Endothelial cell of umbilical vein (primary cell): ENCODE data around the gene HSPA1B. TPM values are rescaled to one million over a fixed set of nuclear protein-coding genes. Genes with fewer than 3 reads are reported as not detected.
"Not testable (repeated sequence)": the region's sequence is repeated elsewhere in the genome, so short reads cannot be mapped to it uniquely, and the experiment has no call there.

Experiments
- BruUV-seq: library from RNA; stranded (reverse); fragments of 400-500 nt; replicated peaks from 2 replicates; lab custom pipeline; 2021; lab: Mats Ljungman, UMichigan
- CTCF ChIA-PET: fragments of 300-600, 350-600 bp; sonication (Branson Sonifier 250); formaldehyde crosslinking; loops from one replicate; lab custom pipeline; 2021; ENCODE audit warnings: antibody characterized with exemption, inconsistent platforms; lab: Charles Lee
- POLR2A ChIA-PET: fragments of 300-600, 350-600 bp; sonication (Branson Sonifier 250); formaldehyde crosslinking; loops from one replicate; lab custom pipeline; 2021; ENCODE audit warnings: antibody characterized with exemption, inconsistent platforms; lab: Charles Lee
- DNase-seq: peaks from one replicate; pipeline ENCODE4 v3.0.0-alpha.2; 2011; ENCODE audit warnings: low read depth, low spot score
- FAIRE-seq: peaks from 2 replicates; lab custom pipeline; 2011; peaks lifted over from hg19 to GRCh38; lab: Jason Lieb, UNC
- H2AFZ ChIP-seq: 2 replicates; pipeline ENCODE4 v1.6.0; 2012; ENCODE audit warnings: low read depth, low read length, control low read depth, inconsistent platforms
- H3K27ac ChIP-seq: 2 replicates; pipeline ENCODE4 v1.5.1; 2011; ENCODE audit warnings: low read depth, mild to moderate bottlenecking, control low read depth, low read length, moderate library complexity; ENCODE audit not compliant: insufficient read depth
- H3K27me3 ChIP-seq, 2 experiments: 2 replicates each; pipeline versions ENCODE4 v1.6.0 to v1.6.1; 2011; ENCODE audit warnings: low read length in 2 of 2, mixed read lengths in 1 of 2; ENCODE audit not compliant: control insufficient read depth in 2 of 2, insufficient read depth in 2 of 2
- H3K36me3 ChIP-seq, 2 experiments: 2 replicates in 1 of 2; 3 replicates in 1 of 2; pipeline ENCODE4 v1.5.1; 2011; ENCODE audit warnings: low read length in 2 of 2, mild to moderate bottlenecking in 1 of 2, moderate library complexity in 1 of 2; ENCODE audit not compliant: control insufficient read depth in 2 of 2, insufficient read depth in 2 of 2; ENCODE audit errors: extremely low read depth in 1 of 2
- H3K4me1 ChIP-seq: 3 replicates; pipeline ENCODE4 v1.5.1; 2011; ENCODE audit warnings: mild to moderate bottlenecking, low read length; ENCODE audit not compliant: control insufficient read depth, insufficient read depth; ENCODE audit errors: extremely low read depth
- H3K4me2 ChIP-seq: 2 replicates; pipeline ENCODE4 v1.6.1; 2011; ENCODE audit warnings: low read length, control low read depth, mixed read lengths; ENCODE audit not compliant: insufficient read depth
- H3K4me3 ChIP-seq, 3 experiments: fragments of 200-600 bp in 1 of 3; sonication (generic), shearing (Covaris generic) in 1 of 3; replicated peaks in 1 of 3; 2 replicates each; pipeline ENCODE4 v1.5.1; 2011 to 2016; ENCODE audit warnings: control low read depth in 3 of 3, low read length in 3 of 3, mild to moderate bottlenecking in 2 of 3, inconsistent platforms in 1 of 3, low read depth in 1 of 3, moderate library complexity in 1 of 3; ENCODE audit not compliant: insufficient read depth in 1 of 3
- H3K79me2 ChIP-seq: 2 replicates; pipeline ENCODE4 v1.6.0; 2012; ENCODE audit warnings: low read length, inconsistent platforms; ENCODE audit not compliant: control insufficient read depth, insufficient read depth
- H3K9ac ChIP-seq: replicated peaks from 2 replicates; pipeline ENCODE3; 2011; ENCODE audit warnings: low read length, control low read depth; ENCODE audit not compliant: insufficient read depth; ENCODE audit errors: extremely low read depth
- H3K9me1 ChIP-seq: replicated peaks from 3 replicates; pipeline ENCODE4 v1.6.0; 2011; ENCODE audit warnings: mild to moderate bottlenecking, low read length; ENCODE audit not compliant: control insufficient read depth, insufficient read depth; ENCODE audit errors: extremely low read depth
- H3K9me3 ChIP-seq: replicated peaks from 2 replicates; pipeline ENCODE4 v1.5.1; 2012; ENCODE audit warnings: low read length, inconsistent platforms; ENCODE audit not compliant: control insufficient read depth, insufficient read depth
- H4K20me1 ChIP-seq: replicated peaks from 2 replicates; pipeline ENCODE3; 2011; ENCODE audit warnings: mild to moderate bottlenecking, low read length; ENCODE audit not compliant: control insufficient read depth, insufficient read depth; ENCODE audit errors: extremely low read depth
- EZH2 ChIP-seq: IDR thresholded peaks from 2 replicates; pipeline ENCODE4 v1.6.1; 2012; ENCODE audit warnings: borderline replicate concordance, low read depth, mild to moderate bottlenecking, moderate library complexity, low read length, inconsistent platforms; ENCODE audit not compliant: severe bottlenecking
- GATA2 ChIP-seq: IDR thresholded peaks from 2 replicates; pipeline ENCODE4 v1.7.0; 2011; ENCODE audit warnings: low read depth, mild to moderate bottlenecking, moderate library complexity, mixed read lengths, low read length; ENCODE audit not compliant: insufficient read length, insufficient read depth
- JUN ChIP-seq: IDR thresholded peaks from 2 replicates; pipeline ENCODE4 v1.6.1; 2011; ENCODE audit warnings: borderline replicate concordance, low read depth; ENCODE audit not compliant: insufficient read length, insufficient read depth
- MYC ChIP-seq: IDR thresholded peaks from one replicate; pipeline ENCODE4 v1.6.1; 2011; ENCODE audit warnings: mild to moderate bottlenecking, low read depth, low read length
- POLR2A ChIP-seq: IDR thresholded peaks from 2 replicates; pipeline ENCODE4 v1.6.1; 2012; ENCODE audit warnings: low read depth, mild to moderate bottlenecking, control low read depth, low read length
- POLR2AphosphoS5 ChIP-seq: IDR thresholded peaks from 2 replicates; pipeline ENCODE4 v1.6.1; 2012; ENCODE audit warnings: low read depth, mild to moderate bottlenecking, control low read depth, low read length, moderate library complexity; ENCODE audit not compliant: insufficient read depth
- dilution Hi-C: fragments of 300-500 bp; cut with MboI; formaldehyde crosslinking; loops from one replicate; pipeline ENCODE4 v1.15.0; 2019; ENCODE audit warnings: low sequenced_read_pairs; ENCODE audit not compliant: extremely low pct_ligation_motif_present
- intact Hi-C: fragments of 100-400 bp; cut with micrococcal nuclease; formaldehyde crosslinking; loops from one replicate; pipeline ENCODE4 v1.10.0; 2022
- polyA plus RNA-seq, 4 experiments: library from polyadenylated mRNA; depleted of rRNA in 3 of 4; stranded (reverse) in 3 of 4; unstranded in 1 of 4; fragments of >200 nt; gene quantifications; 2 replicates each; pipeline versions ENCODE4 v1.2.1 to v1.2.3, GENCODE V29; 2011 to 2012; ENCODE audit warnings: missing spikeins in 1 of 4
- total RNA-seq: library from RNA; stranded (reverse); gene quantifications from 2 replicates; pipeline ENCODE4 v1.2.3, GENCODE V29; 2021
- TF ChIP-seq, protein P1 (sequence below): IDR thresholded peaks from 2 replicates; pipeline ENCODE4 v1.6.1; 2011; ENCODE audit not compliant: insufficient read depth, insufficient read length

The HSPA1B gene
- total and polyA plus RNA-seq, 2 donors (not counting 3 experiments of a cell fraction or from before 2014, with no cell fraction given), result 27.1 to 54.0 TPM

GRCh38 chr6:31865205-31866118, 37.9 kb downstream of the HSPA1B start:
- Histone ChIP-seq H3K9ac (no peak overlapping the region), H4K20me1 (no peaks in the 10 kb centered on the region), H3K27ac (no peak overlapping the region), H3K4me2 (no peak overlapping the region), H3K27me3 (no peaks in the 10 kb centered on the region), H3K4me3 (no peak overlapping the region), H3K36me3 (peaks cover 0 to 4% of the 10 kb centered on the region in 2 experiments), H3K9me1 (no peaks in the 10 kb centered on the region), H3K4me1 (peaks cover 7% of the 10 kb centered on the region), H2AFZ (no peak overlapping the region), H3K9me3 (no peaks in the 10 kb centered on the region), H3K79me2 (peaks cover 4% of the 10 kb centered on the region)
- ChIA-PET POLR2A (no interaction called here), CTCF (interaction anchor here (3.2 kb wide), 1 partner anchor 87 kb away, joined by 11 read pairs; no protein-coding TSS in a partner anchor)
- TF ChIP-seq GATA2, result no peak
- TF ChIP-seq POLR2A, result no peak
- no peak for TF ChIP-seq POLR2AphosphoS5
- no peak for TF ChIP-seq MYC
- TF ChIP-seq EZH2, result no peak
- TF ChIP-seq JUN, result no peak
- TF ChIP-seq, protein P1, sequence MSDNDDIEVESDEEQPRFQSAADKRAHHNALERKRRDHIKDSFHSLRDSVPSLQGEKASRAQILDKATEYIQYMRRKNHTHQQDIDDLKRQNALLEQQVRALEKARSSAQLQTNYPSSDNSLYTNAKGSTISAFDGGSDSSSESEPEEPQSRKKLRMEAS, result no peak
- FAIRE-seq (no peak), DNase-seq (no peak)
- intact Hi-C loops (no loop called here), dilution Hi-C loops (no loop called here)
- BruUV-seq, result no TSS peak

DNA sequence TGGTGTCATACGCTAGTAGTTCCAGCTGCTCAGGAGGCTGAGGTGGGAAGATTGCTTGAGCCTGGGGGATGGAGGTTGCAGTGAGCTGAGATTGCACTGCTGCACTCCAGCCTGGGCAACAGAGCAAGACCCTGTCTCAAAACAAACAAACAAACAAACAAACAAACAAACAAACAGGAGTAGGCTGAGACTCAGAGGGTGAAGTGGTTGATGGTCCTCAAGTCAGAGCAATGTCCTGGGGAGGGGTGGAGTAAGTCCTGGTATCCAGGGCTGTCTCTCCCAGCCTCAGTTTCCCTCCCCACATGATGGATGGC, 41.1 kb downstream of the HSPA1B start:
- FAIRE-seq, H4K20me1 ChIP-seq, H3K4me3 ChIP-seq, H3K27ac ChIP-seq, BruUV-seq, H3K4me2 ChIP-seq, intact Hi-C loops, H3K9ac ChIP-seq, H2AFZ ChIP-seq, H3K4me1 ChIP-seq, H3K79me2 ChIP-seq, dilution Hi-C loops, DNase-seq, H3K9me1 ChIP-seq, H3K27me3 ChIP-seq, POLR2A ChIA-PET, H3K36me3 ChIP-seq, H3K9me3 ChIP-seq: not testable (repeated sequence)
- CTCF ChIA-PET, result interaction anchor here (0.7 to 1.6 kb wide), 3 partner anchors 12 to 22 kb away, joined by 3 to 4 read pairs (median 3); no protein-coding TSS in a partner anchor
